ENCODE measurements around the gene AP2M1.

Gene AP2M1

DNA sequence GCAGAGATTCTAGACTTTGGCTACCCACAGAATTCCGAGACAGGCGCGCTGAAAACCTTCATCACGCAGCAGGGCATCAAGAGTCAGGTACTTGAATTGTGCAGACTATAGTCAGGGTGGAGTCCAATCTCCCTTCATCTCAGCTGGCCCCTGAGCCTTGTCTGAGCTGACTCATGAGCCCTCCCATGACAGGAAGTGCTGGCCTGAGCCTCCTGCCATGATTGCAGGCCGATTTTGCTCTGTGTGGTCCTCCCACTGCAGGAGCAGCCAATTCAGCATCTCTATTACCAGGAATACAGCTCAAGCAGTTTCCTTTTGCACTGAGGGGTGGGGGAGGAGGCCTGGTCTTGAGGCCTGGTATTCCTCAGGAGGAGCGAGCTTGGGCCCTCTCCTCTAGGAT lies 5.5 kb downstream of the AP2M1 start:
- DNase-seq (ENCODE audit: low read depth, low spot score) = no peak

DNA sequence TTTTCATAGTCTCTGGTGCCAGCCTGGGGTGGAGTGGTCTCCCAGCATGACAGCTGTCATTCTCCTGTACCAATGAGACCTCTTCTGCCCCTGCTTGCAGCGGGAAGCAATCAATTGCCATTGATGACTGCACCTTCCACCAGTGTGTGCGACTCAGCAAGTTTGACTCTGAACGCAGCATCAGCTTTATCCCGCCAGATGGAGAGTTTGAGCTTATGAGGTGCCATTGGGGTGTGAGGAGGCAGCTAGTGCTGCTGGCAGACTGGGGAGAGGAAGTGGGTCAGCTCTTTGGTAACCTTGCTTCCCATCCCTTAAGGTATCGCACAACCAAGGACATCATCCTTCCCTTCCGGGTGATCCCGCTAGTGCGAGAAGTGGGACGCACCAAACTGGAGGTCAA lies 6.9 kb downstream of the AP2M1 start:
- no peak for DNase-seq (ENCODE audit: low read depth, low spot score)

DNA sequence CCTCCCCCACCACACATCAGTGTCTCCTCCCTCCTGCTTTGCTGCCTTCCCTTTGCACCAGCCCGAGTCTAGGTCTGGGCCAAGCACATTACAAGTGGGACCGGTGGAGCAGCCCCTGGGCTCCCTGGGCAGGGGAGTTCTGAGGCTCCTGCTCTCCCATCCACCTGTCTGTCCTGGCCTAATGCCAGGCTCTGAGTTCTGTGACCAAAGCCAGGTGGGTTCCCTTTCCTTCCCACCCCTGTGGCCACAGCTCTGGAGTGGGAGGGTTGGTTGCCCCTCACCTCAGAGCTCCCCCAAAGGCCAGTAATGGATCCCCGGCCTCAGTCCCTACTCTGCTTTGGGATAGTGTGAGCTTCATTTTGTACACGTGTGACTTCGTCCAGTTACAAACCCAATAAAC lies 9.0 kb downstream of the AP2M1 start:
- DNase-seq (ENCODE audit: low read depth, low spot score) = no peak

GRCh38 chr3:184184546-184185230 lies 10.0 kb downstream of the AP2M1 start:
- no peak for DNase-seq (ENCODE audit: low read depth, low spot score)

DNA sequence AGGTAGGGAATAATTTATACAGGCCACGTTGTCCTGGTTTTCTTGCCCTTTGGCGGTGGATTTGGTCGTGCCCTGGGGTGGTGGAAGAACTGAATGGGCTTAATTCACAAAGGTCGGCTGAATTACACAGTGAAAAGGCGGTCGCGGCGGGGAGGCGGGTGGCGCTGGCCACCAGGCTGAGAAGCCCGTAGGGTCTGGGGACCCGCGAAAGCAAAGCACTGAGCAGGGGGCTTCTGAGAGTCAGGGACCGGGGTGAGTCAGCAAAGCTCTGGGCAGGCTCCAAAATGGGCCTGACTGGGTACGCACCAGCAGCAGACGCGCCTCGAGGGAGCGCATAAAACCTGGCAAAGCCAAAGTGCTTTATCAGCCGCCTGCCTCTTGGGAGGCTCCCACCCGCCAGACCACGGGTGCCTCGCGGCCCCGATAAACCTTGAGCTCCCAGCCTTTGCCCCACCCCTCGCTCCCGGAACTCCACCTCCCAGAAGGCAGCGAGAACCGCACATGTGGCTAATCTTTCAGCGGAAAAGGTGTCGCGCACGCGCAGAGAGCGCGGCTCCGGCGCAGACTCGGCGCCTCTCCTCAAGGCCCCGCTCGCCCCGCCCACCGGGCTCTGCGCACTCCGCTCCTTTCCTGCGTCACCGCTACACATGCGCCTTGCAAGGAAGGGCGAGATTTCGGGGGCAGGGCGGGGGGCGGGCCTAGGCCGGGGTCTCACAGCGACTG lies 11.0 kb downstream of the AP2M1 start:
- peak; percentile 98 for DNase-seq (ENCODE audit: low read depth, low spot score)

GRCh38 chr3:184186184-184186901 lies 11.7 kb downstream of the AP2M1 start, which contains the start of gene ABCF3:
Gene ABCF3, plus strand, starts transcription at chr3:184186199. Its CDS starts 9 bp downstream, at chr3:184186208.
- DNase-seq (ENCODE audit: low read depth, low spot score) = no peak

- no peak for DNase-seq (ENCODE audit: low read depth, low spot score)
Measured at GRCh38 chr3:184186902-184187207, 12.2 kb downstream of the AP2M1 start.

DNA sequence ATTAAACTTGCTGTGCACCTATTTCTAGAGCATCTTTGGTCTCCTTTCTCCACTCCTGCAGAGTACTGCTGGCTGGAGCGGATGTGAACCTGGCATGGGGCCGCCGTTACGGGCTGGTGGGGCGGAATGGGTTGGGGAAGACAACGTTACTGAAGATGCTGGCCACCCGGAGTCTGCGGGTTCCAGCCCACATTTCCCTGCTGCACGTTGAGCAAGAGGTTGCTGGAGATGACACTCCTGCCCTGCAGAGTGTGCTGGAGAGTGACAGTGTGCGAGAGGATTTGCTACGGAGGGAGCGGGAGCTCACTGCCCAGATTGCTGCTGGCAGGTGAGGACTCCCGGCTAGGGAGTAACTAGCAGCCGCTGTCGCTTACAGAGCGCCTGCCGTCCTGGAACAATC lies 13.4 kb downstream of the AP2M1 start:
- DNase-seq (ENCODE audit: low read depth, low spot score) = no peak

DNA sequence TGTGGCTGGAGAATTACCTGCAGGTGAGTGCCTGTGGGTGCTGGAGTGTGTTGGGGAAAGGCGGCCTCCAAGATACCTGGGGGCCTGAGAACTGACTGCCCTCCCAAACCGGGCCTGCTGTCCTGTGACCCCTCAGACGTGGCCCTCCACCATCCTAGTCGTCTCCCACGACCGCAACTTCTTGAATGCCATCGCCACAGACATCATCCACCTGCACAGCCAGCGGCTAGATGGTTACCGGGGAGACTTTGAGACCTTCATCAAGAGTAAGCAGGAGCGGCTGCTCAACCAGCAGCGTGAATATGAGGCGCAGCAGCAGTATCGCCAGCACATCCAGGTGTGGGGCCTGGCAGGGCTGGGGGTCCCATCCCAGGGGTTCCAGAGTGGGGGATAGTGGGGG lies 14.8 kb downstream of the AP2M1 start:
- no peak for DNase-seq (ENCODE audit: low read depth, low spot score)

- DNase-seq (ENCODE audit: low read depth, low spot score) = no peak
Measured at GRCh38 chr3:184192889-184193288, 18.2 kb downstream of the AP2M1 start.

DNA sequence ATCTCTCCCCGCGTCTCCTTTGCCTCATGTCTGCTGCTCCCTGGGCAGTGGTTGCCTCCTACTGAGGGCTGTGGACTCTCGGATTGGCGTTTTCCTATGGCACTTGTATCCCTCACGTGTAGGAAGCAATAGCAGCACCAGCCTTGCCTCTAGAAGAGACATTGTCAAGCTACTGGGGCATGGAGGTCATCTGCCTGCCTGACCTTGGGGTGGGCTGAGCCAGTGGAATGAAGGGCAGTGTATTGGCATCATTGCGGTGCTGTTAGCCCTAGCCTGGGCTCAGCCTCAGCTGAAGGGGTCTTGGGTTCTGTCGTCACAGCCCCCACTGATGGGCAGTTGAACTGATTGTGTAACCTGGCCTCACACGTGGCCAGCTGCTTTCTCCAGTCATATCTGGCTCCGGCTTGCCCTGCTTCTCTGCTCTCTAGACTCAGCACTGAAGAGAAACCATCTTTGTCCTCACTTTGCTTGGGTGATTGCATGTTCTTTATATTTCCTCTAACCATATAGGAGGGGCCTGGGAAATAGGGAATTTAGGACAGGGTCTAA lies 19.4 kb downstream of the AP2M1 start:
- no peak for DNase-seq (ENCODE audit: low read depth, low spot score)

DNA sequence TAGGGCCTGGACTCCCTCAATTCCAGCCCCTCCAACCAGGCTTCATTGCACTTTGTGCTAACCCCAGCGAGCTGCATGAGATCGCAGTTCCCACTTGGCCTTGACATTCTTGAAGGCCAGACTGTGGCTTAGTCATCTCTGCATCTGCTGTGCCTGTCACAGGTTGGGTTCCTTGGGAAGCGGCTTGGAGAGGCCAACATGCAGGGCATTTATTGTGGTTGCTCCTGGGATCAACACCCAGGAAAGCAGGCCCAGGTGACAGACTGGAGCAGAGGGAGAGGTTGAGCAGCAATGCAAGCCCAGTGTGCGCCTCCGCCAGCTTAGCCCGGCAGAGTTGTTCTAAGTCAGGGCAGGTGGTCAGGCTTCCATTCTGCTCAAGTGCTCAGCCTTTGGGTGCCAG lies 21.9 kb downstream of the AP2M1 start:
- no peak for DNase-seq (ENCODE audit: low read depth, low spot score)

- no peak for DNase-seq (ENCODE audit: low read depth, low spot score)
Measured at GRCh38 chr3:184198509-184198908, 23.9 kb downstream of the AP2M1 start.

GRCh38 chr3:184200825-184201224 lies 26.2 kb downstream of the AP2M1 start:
- no peak for DNase-seq (ENCODE audit: low read depth, low spot score)

DNA sequence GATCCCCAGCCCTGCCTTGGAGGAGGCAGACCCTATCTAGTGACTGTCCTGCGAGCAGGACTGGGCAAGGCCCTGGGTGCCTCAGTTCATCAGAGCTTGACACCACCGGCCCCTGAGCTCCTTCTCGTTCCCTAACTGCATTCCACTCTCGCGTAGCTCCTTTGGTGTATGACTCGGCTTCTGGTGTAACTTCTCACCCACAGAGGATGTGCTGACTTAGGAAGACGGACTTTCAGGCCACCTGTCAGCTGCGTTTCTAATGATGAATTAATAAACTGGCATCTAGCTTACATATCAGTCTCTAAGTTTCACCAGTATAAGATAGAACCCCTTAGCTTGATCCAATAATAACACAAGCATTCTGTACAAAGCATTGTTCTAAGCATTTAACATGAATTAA lies 28.9 kb downstream of the AP2M1 start:
- DNase-seq (ENCODE audit: low read depth, low spot score) = no peak

- DNase-seq (ENCODE audit: low read depth, low spot score) = no peak
Measured at GRCh38 chr3:184209146-184209923, 34.7 kb downstream of the AP2M1 start.

DNA sequence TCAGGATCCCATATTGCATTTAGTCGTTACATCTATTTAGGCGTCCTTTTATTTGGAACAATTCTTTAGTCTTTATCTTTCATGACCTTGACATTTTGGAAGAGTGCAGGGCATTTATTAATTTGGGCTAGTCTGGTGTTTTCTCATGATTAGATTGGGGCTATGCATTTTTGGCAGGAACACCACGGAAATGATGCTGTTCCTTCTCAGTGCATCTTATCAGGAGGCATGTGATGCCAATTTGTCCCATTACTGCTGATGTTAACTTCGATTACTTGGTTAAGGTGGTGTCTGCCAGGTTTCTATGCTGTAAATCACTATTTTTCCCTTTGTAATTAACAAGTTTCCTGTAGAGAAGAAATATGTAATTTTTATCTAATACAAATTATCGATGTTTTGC lies 36.6 kb downstream of the AP2M1 start:
- DNase-seq (ENCODE audit: low read depth, low spot score) = no peak

GRCh38 chr3:184211718-184212117 lies 37.1 kb downstream of the AP2M1 start:
- DNase-seq (ENCODE audit: low read depth, low spot score) = no peak

DNA sequence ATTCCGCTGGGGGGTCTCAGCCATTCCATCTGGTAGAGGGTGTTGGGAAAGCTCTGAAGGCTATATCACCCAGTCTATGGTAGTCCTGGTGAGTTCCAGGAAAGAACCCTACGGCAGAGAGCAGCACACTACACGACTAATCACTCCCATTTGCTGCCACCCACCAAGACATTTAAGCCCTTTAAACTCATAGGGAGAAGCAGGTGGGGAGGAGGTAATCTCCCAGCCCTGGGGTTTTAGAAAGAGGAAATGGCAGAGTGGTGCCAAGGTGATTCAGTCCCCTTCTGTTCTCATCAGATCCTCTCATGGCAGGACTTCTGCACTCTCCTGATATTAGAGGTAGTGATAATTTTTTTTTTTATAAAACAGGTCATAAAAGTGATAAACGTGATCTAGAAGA lies 44.2 kb downstream of the AP2M1 start:
- DNase-seq (ENCODE audit: low read depth, low spot score) = no peak

GRCh38 chr3:184222521-184222920 lies 47.9 kb downstream of the AP2M1 start:
- DNase-seq (ENCODE audit: low read depth, low spot score) = no peak

GRCh38 chr3:184223946-184224345 lies 49.3 kb downstream of the AP2M1 start:
- no peak for DNase-seq (ENCODE audit: low read depth, low spot score)

DNA sequence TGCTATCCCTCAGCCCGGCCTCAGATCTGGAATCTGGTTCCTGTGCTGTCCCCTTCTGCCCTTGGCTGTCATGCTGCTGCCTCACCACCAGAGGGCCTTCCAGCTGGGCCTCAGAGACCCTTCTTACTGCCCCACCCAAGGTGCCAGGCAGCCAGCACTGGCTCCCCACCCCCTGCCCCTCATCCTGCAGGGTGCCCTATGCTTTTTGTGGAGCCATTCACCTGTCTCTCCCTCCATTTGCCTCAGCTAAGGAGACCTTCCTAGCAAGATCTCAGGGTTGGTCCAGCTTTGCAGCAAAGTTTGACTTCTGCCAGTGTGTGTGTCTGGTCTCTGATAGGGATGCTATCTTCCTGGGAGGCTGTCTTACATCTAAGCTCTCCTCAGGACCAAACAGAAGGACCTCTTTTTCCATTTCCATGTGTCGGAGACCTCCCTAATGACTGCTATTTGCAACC lies 52.9 kb downstream of the AP2M1 start:
- peak; percentile 11 for DNase-seq (ENCODE audit: low read depth, low spot score)

Measured in activated naive CD8-positive, alpha-beta T cell treated with anti-CD3 and anti-CD28 coated beads, Interleukin-2, amount 50 U/mL, for 16 hours (primary cell).